ENCODE results near the gene SIGLEC6. TPM values are rescaled to one million over a fixed set of nuclear protein-coding genes. Genes with fewer than 3 reads are reported as not detected.

The SIGLEC6 gene
- total and polyA plus RNA-seq, 2 experiments from 2014 or later: not detected

GRCh38 chr19:51524666-51525264, 6.7 kb downstream of the SIGLEC6 start:
- Histone ChIP-seq H3K27me3 (no peaks in the 10 kb centered on the region), H3K4me1 (ENCODE audit: insufficient read depth) (no peaks in the 10 kb centered on the region), H4K20me1 (ENCODE audit: insufficient read depth, poor library complexity, severe bottlenecking) (no peaks in the 10 kb centered on the region), H3K4me3 (no peak overlapping the region), H3K9me3 (ENCODE audit: low read depth) (no peaks in the 10 kb centered on the region), H3K36me3 (replicated peaks; ENCODE audit: insufficient read depth, low read depth) (no peaks in the 10 kb centered on the region), H3K4me2 (no peak overlapping the region), H3K27ac (no peak overlapping the region), H3K9me2 (replicated peaks; ENCODE audit: insufficient read depth) (no peaks in the 10 kb centered on the region), H3K79me2 (no peaks in the 10 kb centered on the region), H2AFZ (no peak overlapping the region)
- TF ChIP-seq, protein P1, sequence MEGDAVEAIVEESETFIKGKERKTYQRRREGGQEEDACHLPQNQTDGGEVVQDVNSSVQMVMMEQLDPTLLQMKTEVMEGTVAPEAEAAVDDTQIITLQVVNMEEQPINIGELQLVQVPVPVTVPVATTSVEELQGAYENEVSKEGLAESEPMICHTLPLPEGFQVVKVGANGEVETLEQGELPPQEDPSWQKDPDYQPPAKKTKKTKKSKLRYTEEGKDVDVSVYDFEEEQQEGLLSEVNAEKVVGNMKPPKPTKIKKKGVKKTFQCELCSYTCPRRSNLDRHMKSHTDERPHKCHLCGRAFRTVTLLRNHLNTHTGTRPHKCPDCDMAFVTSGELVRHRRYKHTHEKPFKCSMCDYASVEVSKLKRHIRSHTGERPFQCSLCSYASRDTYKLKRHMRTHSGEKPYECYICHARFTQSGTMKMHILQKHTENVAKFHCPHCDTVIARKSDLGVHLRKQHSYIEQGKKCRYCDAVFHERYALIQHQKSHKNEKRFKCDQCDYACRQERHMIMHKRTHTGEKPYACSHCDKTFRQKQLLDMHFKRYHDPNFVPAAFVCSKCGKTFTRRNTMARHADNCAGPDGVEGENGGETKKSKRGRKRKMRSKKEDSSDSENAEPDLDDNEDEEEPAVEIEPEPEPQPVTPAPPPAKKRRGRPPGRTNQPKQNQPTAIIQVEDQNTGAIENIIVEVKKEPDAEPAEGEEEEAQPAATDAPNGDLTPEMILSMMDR (IDR thresholded peaks at IDR 0.05; ENCODE audit: poor library complexity): no peak
- TF ChIP-seq EZH2phosphoT487 (IDR thresholded peaks at IDR 0.05; ENCODE audit: low read depth, severe bottlenecking, unreplicated experiment): no peak
- TF ChIP-seq EZH2 (IDR thresholded peaks at IDR 0.05; ENCODE audit: borderline replicate concordance): no peak
- DNase-seq (ENCODE audit: low spot score): no peak
- WGBS (ENCODE audit: low lambda C conversion rate, missing lambda C conversion rate): 65% methylated on average over 8 of the region's 8 CpGs

GRCh38 chr19:51521781-51522180, 9.7 kb downstream of the SIGLEC6 start:
- WGBS (ENCODE audit: low lambda C conversion rate, missing lambda C conversion rate): 54% methylated on average over 2 of the region's 2 CpGs
- H3K79me2 ChIP-seq: no peaks in the 10 kb centered on the region
- H3K36me3 ChIP-seq (replicated peaks; ENCODE audit: insufficient read depth, low read depth): no peaks in the 10 kb centered on the region

DNA sequence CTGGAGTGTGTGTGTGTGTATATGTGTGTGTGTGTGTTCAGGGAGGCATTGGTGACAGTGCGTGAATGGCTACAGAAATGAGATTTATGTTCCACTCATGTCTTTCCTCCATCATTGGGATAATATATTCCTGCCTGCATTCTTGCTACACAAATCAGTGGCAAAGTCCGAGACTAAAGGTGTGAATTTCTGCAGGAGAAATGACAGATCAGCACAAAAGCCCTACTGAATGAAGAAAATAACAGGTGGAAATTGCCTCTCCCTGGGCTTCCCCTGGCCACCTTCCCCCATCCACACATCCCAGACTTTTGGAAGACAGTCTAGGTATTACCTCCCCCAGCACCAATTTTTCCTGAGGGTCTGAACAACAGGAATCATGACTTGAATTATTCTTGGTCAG, 10.1 kb downstream of the SIGLEC6 start:
- no peak overlapping the region for H3K4me3 ChIP-seq
- no peaks in the 10 kb centered on the region for H3K9me3 ChIP-seq (ENCODE audit: low read depth)
- 85% methylated on average over 2 of the region's 2 CpGs for WGBS (ENCODE audit: low lambda C conversion rate, missing lambda C conversion rate)
- H3K27ac ChIP-seq: no peak overlapping the region
- H3K79me2 ChIP-seq: no peaks in the 10 kb centered on the region
- H3K4me2 ChIP-seq: no peak overlapping the region
- no peak for DNase-seq (ENCODE audit: low spot score)
- H4K20me1 ChIP-seq (ENCODE audit: insufficient read depth, poor library complexity, severe bottlenecking): no peaks in the 10 kb centered on the region
- TF ChIP-seq EZH2phosphoT487 (IDR thresholded peaks at IDR 0.05; ENCODE audit: low read depth, severe bottlenecking, unreplicated experiment): no peak
- no peak for TF ChIP-seq EZH2 (IDR thresholded peaks at IDR 0.05; ENCODE audit: borderline replicate concordance)
- TF ChIP-seq, protein P1 (IDR thresholded peaks at IDR 0.05; ENCODE audit: poor library complexity): no peak
- H2AFZ ChIP-seq: no peak overlapping the region
- H3K4me1 ChIP-seq (ENCODE audit: insufficient read depth): no peaks in the 10 kb centered on the region
- H3K9me2 ChIP-seq (replicated peaks; ENCODE audit: insufficient read depth): no peaks in the 10 kb centered on the region
- no peaks in the 10 kb centered on the region for H3K27me3 ChIP-seq
- no peaks in the 10 kb centered on the region for H3K36me3 ChIP-seq (replicated peaks; ENCODE audit: insufficient read depth, low read depth)

More at GRCh38 chr19:51521781-51522180, 9.7 kb downstream of the SIGLEC6 start:
- Histone ChIP-seq H3K9me2 (replicated peaks; ENCODE audit: insufficient read depth) (no peaks in the 10 kb centered on the region), H2AFZ (no peak overlapping the region), H4K20me1 (ENCODE audit: insufficient read depth, poor library complexity, severe bottlenecking) (no peaks in the 10 kb centered on the region), H3K4me3 (no peak overlapping the region), H3K27me3 (no peaks in the 10 kb centered on the region), H3K27ac (no peak overlapping the region), H3K4me2 (no peak overlapping the region), H3K9me3 (ENCODE audit: low read depth) (no peaks in the 10 kb centered on the region), H3K4me1 (ENCODE audit: insufficient read depth) (no peaks in the 10 kb centered on the region)
- DNase-seq (ENCODE audit: low spot score): no peak
- TF ChIP-seq EZH2 (IDR thresholded peaks at IDR 0.05; ENCODE audit: borderline replicate concordance): no peak
- TF ChIP-seq, protein P1 (IDR thresholded peaks at IDR 0.05; ENCODE audit: poor library complexity): no peak
- no peak for TF ChIP-seq EZH2phosphoT487 (IDR thresholded peaks at IDR 0.05; ENCODE audit: low read depth, severe bottlenecking, unreplicated experiment)
